H1 (cell line): ENCODE results near the gene DDR1.

ENCODE experiments used
- CREB1 ChIP-seq: IDR thresholded peaks from 2 replicates; pipeline ENCODE4 v1.6.1; 2012; ENCODE audit warnings: inconsistent platforms
- CTCF ChIP-seq, 3 experiments: IDR thresholded peaks; 1 replicate in 2 of 3; 2 replicates in 1 of 3; pipeline versions ENCODE4 v1.5.1 to v1.6.1; 2011; ENCODE audit warnings: low read length in 3 of 3, mild to moderate bottlenecking in 3 of 3, inconsistent platforms in 2 of 3, low read depth in 1 of 3, moderate library complexity in 1 of 3; ENCODE audit not compliant: insufficient read depth in 1 of 3; ENCODE audit errors: control extremely low read depth in 1 of 3
- EP300 ChIP-seq, 2 experiments: IDR thresholded peaks; 1 replicate in 1 of 2; 2 replicates in 1 of 2; pipeline ENCODE4 v1.6.1; 2011 to 2012; ENCODE audit warnings: low read depth in 2 of 2, low read length in 2 of 2, mild to moderate bottlenecking in 2 of 2, borderline replicate concordance in 1 of 2, inconsistent platforms in 1 of 2, moderate library complexity in 1 of 2
- EZH2 ChIP-seq: fragments of 200-600 bp; sonication (generic); IDR thresholded peaks from 2 replicates; pipeline ENCODE4 v1.7.1; 2012; ENCODE audit warnings: low read depth, mild to moderate bottlenecking, moderate library complexity, low read length, inconsistent platforms; ENCODE audit not compliant: severe bottlenecking
- GABPA ChIP-seq: IDR thresholded peaks from 2 replicates; pipeline ENCODE4 v1.6.1; 2011; ENCODE audit warnings: mild to moderate bottlenecking, low read length, moderate library complexity, borderline replicate concordance; ENCODE audit not compliant: insufficient read depth
- JUN ChIP-seq: IDR thresholded peaks from 2 replicates; pipeline ENCODE4 v1.6.1; 2011; ENCODE audit warnings: low read depth, mild to moderate bottlenecking, improper control_type of control experiment, low read length
- MAX ChIP-seq: IDR thresholded peaks from 2 replicates; pipeline ENCODE4 v1.6.1; 2012; ENCODE audit warnings: inconsistent platforms
- POLR2A ChIP-seq, 2 experiments: IDR thresholded peaks; 1 replicate in 1 of 2; 2 replicates in 1 of 2; pipeline ENCODE4 v1.6.1; 2011; ENCODE audit warnings: low read depth in 2 of 2, low read length in 2 of 2, mild to moderate bottlenecking in 2 of 2; ENCODE audit errors: control extremely low read depth in 1 of 2
- POLR2AphosphoS5 ChIP-seq: IDR thresholded peaks from 2 replicates; pipeline ENCODE4 v1.6.1; 2011; ENCODE audit warnings: low read depth, low read length
- RAD21 ChIP-seq, 2 experiments: IDR thresholded peaks in 1 of 2; conservative IDR thresholded peaks in 1 of 2; 2 replicates each; pipeline ENCODE4 v1.6.1; 2011; ENCODE audit warnings: low read depth in 2 of 2, low read length in 2 of 2, improper control_type of control experiment in 1 of 2, inconsistent platforms in 1 of 2, mild to moderate bottlenecking in 1 of 2, moderate library complexity in 1 of 2
- SIN3A ChIP-seq, 2 experiments: IDR thresholded peaks in 1 of 2; conservative IDR thresholded peaks in 1 of 2; 2 replicates each; pipeline ENCODE4 v1.6.1; 2011 to 2012; ENCODE audit warnings: low read length in 2 of 2, improper control_type of control experiment in 1 of 2, low read depth in 1 of 2, mild to moderate bottlenecking in 1 of 2
- SP1 ChIP-seq: IDR thresholded peaks from 2 replicates; pipeline ENCODE4 v1.6.1; 2011; ENCODE audit warnings: low read depth, low read length

GRCh38 chr6:30840935-30841643 lies 43.2 kb upstream of the DDR1 start:
- TF ChIP-seq RAD21 (IDR thresholded peaks at IDR 0.05 in 1 of 2, conservative IDR thresholded peaks at IDR 0.05 in 1 of 2; ENCODE audit: low read depth in 2 of 2, low read length in 2 of 2) (no peak), CTCF (IDR thresholded peaks at IDR 0.05; ENCODE audit: control extremely low read depth in 1 of 3, insufficient read depth in 1 of 3, low read depth in 1 of 3, low read length in 3 of 3) (no peak), POLR2A (IDR thresholded peaks at IDR 0.05; ENCODE audit: control extremely low read depth in 1 of 2, low read depth in 2 of 2, low read length in 2 of 2) (peak in 1 of 2 experiments; percentile 58; a peak in 1 of 3 replicates), POLR2AphosphoS5 (0 out of 2 replicates have a peak, but pooled peaks have one; percentile 50), EZH2 (no peak), SIN3A (conservative IDR thresholded peaks at IDR 0.05 in 1 of 2, IDR thresholded peaks at IDR 0.05 in 1 of 2; ENCODE audit: low read depth in 1 of 2, low read length in 2 of 2) (no peak), MAX (no peak), SP1 (no peak), EP300 (IDR thresholded peaks at IDR 0.05; ENCODE audit: borderline replicate concordance in 1 of 2, low read depth in 2 of 2, low read length in 2 of 2) (no peak), CREB1 (no peak), JUN (no peak), GABPA (no peak)
